K562 (cell line): Measurements from ENCODE around the gene NLE1. TPM values are rescaled to one million over a fixed set of nuclear protein-coding genes. Genes with fewer than 3 reads are reported as not detected.

ENCODE experiments used
- ARHGAP35 ChIP-seq: fragments of 450-650 bp; IDR thresholded peaks from 2 replicates; pipeline ENCODE4 v1.6.1; 2018; ENCODE audit not compliant: partially characterized antibody
- ARID3B ChIP-seq: fragments of 250-450 bp; sonication (Bioruptor Pico); IDR thresholded peaks from 2 replicates; pipeline ENCODE4 v1.4.0; 2020; ENCODE audit warnings: borderline replicate concordance
- DNMT1 ChIP-seq: fragments of 450-650 bp; IDR thresholded peaks from 2 replicates; pipeline ENCODE4 v1.6.1; 2016; ENCODE audit warnings: antibody characterized with exemption, mild to moderate bottlenecking
- NCOR1 ChIP-seq: fragments of 450-650 bp; IDR thresholded peaks from 2 replicates; pipeline ENCODE4 v1.6.1; 2016; ENCODE audit warnings: mild to moderate bottlenecking, moderate library complexity
- NFE2 ChIP-seq: IDR thresholded peaks from 2 replicates; pipeline ENCODE4 v1.6.1; 2014; ENCODE audit warnings: antibody characterized with exemption, low read depth
- POLR2A ChIP-seq: fragments of 450-650 bp; conservative IDR thresholded peaks from 2 replicates; pipeline ENCODE4 v1.6.1; 2016
- POLR2H ChIP-seq: IDR thresholded peaks from 2 replicates; pipeline ENCODE4 v1.6.1; 2016; ENCODE audit warnings: missing genetic modification characterization, low read depth, mild to moderate bottlenecking, control low read depth, missing compliant biosample characterization, moderate library complexity
- POU5F1 ChIP-seq: fragments of 150-350 bp; IDR thresholded peaks from 2 replicates; pipeline ENCODE4 v1.6.1; 2014; ENCODE audit warnings: borderline replicate concordance, low read length, low read depth, mild to moderate bottlenecking; ENCODE audit not compliant: partially characterized antibody
- PRPF4 ChIP-seq: fragments of 200-400 bp; formaldehyde crosslinking; IDR thresholded peaks from one replicate; pipeline ENCODE4 v1.6.1; 2017; ENCODE audit warnings: low read length, low read depth, mild to moderate bottlenecking; ENCODE audit not compliant: insufficient read depth, poor library complexity, severe bottlenecking
- SMAD1 ChIP-seq: fragments of 150-350 bp; IDR thresholded peaks from 2 replicates; pipeline ENCODE4 v1.6.1; 2014; ENCODE audit warnings: low read length, low read depth; ENCODE audit not compliant: partially characterized antibody
- SMC3 ChIP-seq: conservative IDR thresholded peaks from 2 replicates; pipeline ENCODE4 v1.6.1; 2011; ENCODE audit warnings: low read depth, low read length, improper control_type of control experiment; ENCODE audit not compliant: insufficient read depth
- THRAP3 ChIP-seq: fragments of 450-650 bp; IDR thresholded peaks from 2 replicates; pipeline ENCODE4 v1.6.1; 2016; ENCODE audit warnings: mild to moderate bottlenecking, inconsistent platforms, borderline replicate concordance
- ZNF764 ChIP-seq: fragments of 250-450 bp; sonication (Bioruptor Pico); IDR thresholded peaks from 2 replicates; pipeline ENCODE4 v1.4.0; 2020; ENCODE audit warnings: low read depth, mild to moderate bottlenecking, moderate library complexity
- polyA plus RNA-seq, 8 experiments: library from polyadenylated mRNA; depleted of rRNA in 4 of 8; stranded (reverse) in 5 of 8; unstranded in 3 of 8; fragments of >200 nt; fragmentation: Nextera tagmentation in 2 of 8; fragmentation: Illumina TruSeq in 1 of 8; extraction: Ambion mirVana in 2 of 8; extraction: Trizol in 1 of 8; gene quantifications; 2 replicates each; pipeline versions ENCODE4 v1.2.1 to v1.2.3, GENCODE V29; 2011 to 2014; ENCODE audit warnings: inconsistent platforms in 1 of 8, missing spikeins in 1 of 8
- total RNA-seq, 7 experiments: library from RNA; depleted of rRNA in 6 of 7; stranded (reverse); fragments of >200 nt in 6 of 7; fragmentation: Illumina TruSeq in 2 of 7; extraction: Trizol in 2 of 7; gene quantifications; 2 replicates each; pipeline versions ENCODE4 v1.2.1 to v1.2.3, GENCODE V29; 2011 to 2021; ENCODE audit warnings: low replicate concordance in 1 of 7

The NLE1 gene
- total and polyA plus RNA-seq, 9 of the 15 experiments (the other 6 are each of a cell fraction or from before 2014, with no cell fraction given): 3.8 to 69.0 (median 29.4) TPM

GRCh38 chr17:35119370-35120165, 22.5 kb downstream of the NLE1 start, which contains the start of gene RAD51D (continued):
- TF ChIP-seq ARID3B (CRISPR knock-in tag) (no peak), ARHGAP35 (no peak), POU5F1 (no peak), DNMT1 (no peak), NCOR1 (no peak), ZNF764 (no peak), POLR2H (tag) (no peak), PRPF4 (no peak), POLR2A (peak; percentile 71), SMC3 (peak; percentile 96), NFE2 (no peak), SMAD1 (no peak), THRAP3 (no peak)
